A673 (cell line): ENCODE data around the gene SPRYD7. TPM values are rescaled to one million over a fixed set of nuclear protein-coding genes. Genes with fewer than 3 reads are reported as not detected.

Experiments
- BruUV-seq: library from RNA; stranded (reverse); fragments of 400-500 nt; replicated peaks from 2 replicates; lab custom pipeline; 2021; lab: Mats Ljungman, UMichigan
- CTCF ChIA-PET: fragments of 300-600 bp; sonication (Branson Sonifier 250); formaldehyde crosslinking; loops from one replicate; lab custom pipeline; 2022; ENCODE audit warnings: antibody characterized with exemption; lab: Charles Lee
- POLR2A ChIA-PET: fragments of 300-600 bp; sonication (Branson Sonifier 250); formaldehyde crosslinking; loops from one replicate; lab custom pipeline; 2022; ENCODE audit warnings: antibody characterized with exemption; ENCODE audit not compliant: low non-redundant PET; lab: Charles Lee
- DNase-seq: peaks from one replicate; pipeline ENCODE4 v3.0.0-alpha.2; 2015; ENCODE audit warnings: low spot score
- H3K27ac ChIP-seq: fragments of 200-600 bp; sonication (generic); 2 replicates; pipeline ENCODE4 v1.5.1; 2016; ENCODE audit warnings: mixed run types, low read depth, mild to moderate bottlenecking, mixed read lengths, antibody characterized with exemption, low read length; ENCODE audit not compliant: poor library complexity, severe bottlenecking
- H3K27me3 ChIP-seq: fragments of 200-600 bp; sonication (generic); replicated peaks from 2 replicates; pipeline ENCODE4 v1.6.1; 2017; ENCODE audit warnings: mixed run types, low read depth, mild to moderate bottlenecking, mixed read lengths, antibody characterized with exemption, low read length; ENCODE audit not compliant: insufficient read depth, poor library complexity
- H3K36me3 ChIP-seq: fragments of 200-600 bp; sonication (generic); 2 replicates; pipeline ENCODE4 v1.6.1; 2016; ENCODE audit warnings: mixed run types, mild to moderate bottlenecking, mixed read lengths, antibody characterized with exemption, low read length; ENCODE audit not compliant: insufficient read depth, poor library complexity, severe bottlenecking
- H3K4me1 ChIP-seq: fragments of 200-600 bp; sonication (generic); 2 replicates; pipeline ENCODE4 v1.6.1; 2017; ENCODE audit warnings: mixed run types, mild to moderate bottlenecking, mixed read lengths, antibody characterized with exemption, low read length; ENCODE audit not compliant: insufficient read depth, poor library complexity, severe bottlenecking
- H3K4me3 ChIP-seq: fragments of 200-600 bp; sonication (generic); 2 replicates; pipeline ENCODE4 v1.5.1; 2016; ENCODE audit warnings: low read depth, mixed run types, mild to moderate bottlenecking, mixed read lengths, low read length; ENCODE audit not compliant: poor library complexity, severe bottlenecking
- H3K9me3 ChIP-seq: fragments of 200-600 bp; sonication (generic); 2 replicates; pipeline ENCODE4 v1.6.1; 2016; ENCODE audit warnings: mixed run types, low read depth, mild to moderate bottlenecking, mixed read lengths, antibody characterized with exemption, low read length; ENCODE audit not compliant: poor library complexity, severe bottlenecking
- EZH2 ChIP-seq: fragments of 200-600 bp; sonication (generic); IDR thresholded peaks from 2 replicates; pipeline ENCODE4 v1.6.1; 2017; ENCODE audit warnings: borderline replicate concordance, low read depth, mild to moderate bottlenecking, mixed read lengths, antibody characterized with exemption, low read length; ENCODE audit not compliant: poor library complexity, severe bottlenecking
- intact Hi-C: fragments of 100-400 bp; cut with micrococcal nuclease; formaldehyde crosslinking; loops from one replicate; pipeline ENCODE4 v1.10.0; 2022; ENCODE audit not compliant: unreplicated experiment
- total RNA-seq: library from RNA; stranded (reverse); gene quantifications from 2 replicates; pipeline ENCODE4 v1.2.3, GENCODE V29; 2021
- TF ChIP-seq, protein P1 (sequence below): fragments of 300-800, 200-600 bp; sonication (generic); conservative IDR thresholded peaks from 2 replicates; pipeline ENCODE4 v1.5.1; 2017; ENCODE audit warnings: low read depth, mild to moderate bottlenecking, antibody characterized with exemption, low read length, moderate library complexity, mixed read lengths

Gene SPRYD7
- total RNA-seq, 1 experiment from 2014 or later: 2.9 TPM

- Histone ChIP-seq H3K36me3 (no peaks in the 10 kb centered on the region), H3K27me3 (peaks cover 7% of the 10 kb centered on the region), H3K4me3 (no peak overlapping the region), H3K9me3 (no peaks in the 10 kb centered on the region), H3K4me1 (peaks cover 3% of the 10 kb centered on the region), H3K27ac (no peak overlapping the region)
- POLR2A ChIA-PET: interaction anchor here (0.6 kb wide), 1 partner anchor 829 kb away, joined by 3 read pairs; no protein-coding TSS in a partner anchor
- no TSS peak for BruUV-seq
- intact Hi-C loops: no loop called here
- CTCF ChIA-PET: no interaction called here
- TF ChIP-seq, protein P1, sequence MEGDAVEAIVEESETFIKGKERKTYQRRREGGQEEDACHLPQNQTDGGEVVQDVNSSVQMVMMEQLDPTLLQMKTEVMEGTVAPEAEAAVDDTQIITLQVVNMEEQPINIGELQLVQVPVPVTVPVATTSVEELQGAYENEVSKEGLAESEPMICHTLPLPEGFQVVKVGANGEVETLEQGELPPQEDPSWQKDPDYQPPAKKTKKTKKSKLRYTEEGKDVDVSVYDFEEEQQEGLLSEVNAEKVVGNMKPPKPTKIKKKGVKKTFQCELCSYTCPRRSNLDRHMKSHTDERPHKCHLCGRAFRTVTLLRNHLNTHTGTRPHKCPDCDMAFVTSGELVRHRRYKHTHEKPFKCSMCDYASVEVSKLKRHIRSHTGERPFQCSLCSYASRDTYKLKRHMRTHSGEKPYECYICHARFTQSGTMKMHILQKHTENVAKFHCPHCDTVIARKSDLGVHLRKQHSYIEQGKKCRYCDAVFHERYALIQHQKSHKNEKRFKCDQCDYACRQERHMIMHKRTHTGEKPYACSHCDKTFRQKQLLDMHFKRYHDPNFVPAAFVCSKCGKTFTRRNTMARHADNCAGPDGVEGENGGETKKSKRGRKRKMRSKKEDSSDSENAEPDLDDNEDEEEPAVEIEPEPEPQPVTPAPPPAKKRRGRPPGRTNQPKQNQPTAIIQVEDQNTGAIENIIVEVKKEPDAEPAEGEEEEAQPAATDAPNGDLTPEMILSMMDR: no peak
- no peak for TF ChIP-seq EZH2
- DNase-seq: no peak
These were observed 2.8 kb upstream of the SPRYD7 start for GRCh38 chr13:49938921-49939320.

DNA sequence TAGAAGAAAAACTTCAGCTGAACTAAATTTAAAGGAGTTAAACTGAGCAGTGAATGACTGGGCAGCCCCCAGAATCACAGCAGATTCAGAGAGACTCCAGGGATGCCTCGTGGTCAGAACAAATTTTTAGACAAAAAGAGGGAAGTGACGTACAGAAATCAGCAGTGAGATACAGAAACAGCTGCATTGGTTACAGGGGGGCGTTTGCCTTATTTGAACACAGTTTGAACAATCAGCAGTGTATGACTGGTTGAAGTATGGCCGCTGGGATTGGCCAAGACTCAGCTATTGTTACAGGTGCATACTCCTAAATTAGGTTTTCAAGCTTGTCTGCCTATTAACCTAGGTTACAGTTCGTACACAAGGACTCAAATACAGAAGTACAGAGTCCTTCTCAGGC lies 2.2 kb upstream of the SPRYD7 start:
- Histone ChIP-seq H3K36me3 (no peaks in the 10 kb centered on the region), H3K4me1 (peaks cover 3% of the 10 kb centered on the region), H3K27me3 (peaks cover 7% of the 10 kb centered on the region), H3K9me3 (no peaks in the 10 kb centered on the region), H3K27ac (no peak overlapping the region), H3K4me3 (no peak overlapping the region)
- BruUV-seq: no TSS peak
- no peak for DNase-seq
- TF ChIP-seq, protein P1: no peak
- TF ChIP-seq EZH2: no peak
- ChIA-PET POLR2A (no interaction called here), CTCF (no interaction called here)
- intact Hi-C loops: no loop called here

GRCh38 chr13:49936968-49937273 lies 781 bp upstream of the SPRYD7 start:
- Histone ChIP-seq H3K36me3 (no peaks in the 10 kb centered on the region), H3K27ac (no peak overlapping the region), H3K27me3 (peaks cover 7% of the 10 kb centered on the region), H3K4me3 (peak overlapping the region; percentile 94), H3K4me1 (peaks cover 3% of the 10 kb centered on the region), H3K9me3 (no peaks in the 10 kb centered on the region)
- ChIA-PET POLR2A (no interaction called here), CTCF (interaction anchor here (0.5 to 1.4 kb wide), 2 partner anchors 60 to 705 kb away, joined by 4 to 6 read pairs; partner anchors contain the start of gene TRIM13)
- no TSS peak for BruUV-seq
- intact Hi-C loops: no loop called here
- TF ChIP-seq, protein P1: no peak
- TF ChIP-seq EZH2: no peak
- DNase-seq: no peak
